K562 (cell line): Measurements from ENCODE around the gene CACNA2D4. TPM values are rescaled to one million over a fixed set of nuclear protein-coding genes. Genes with fewer than 3 reads are reported as not detected.

ENCODE experiments used
- ATAC-seq: fragments of 200-7000 bp; cut with Tn5 transposase; 3 replicates; pipeline ENCODE4 v1.9.1; 2020; ENCODE audit warnings: moderate library complexity
- BruUV-seq: library from RNA; stranded (reverse); fragments of 400-500 nt; replicated peaks from 2 replicates; lab custom pipeline; 2021; lab: Mats Ljungman, UMichigan
- CTCF ChIA-PET: fragments of 300-600 bp; formaldehyde crosslinking; extraction: SDS; loops from one replicate; lab custom pipeline; 2021; ENCODE audit warnings: low intra/inter-chr PET ratio; lab: Yijun Ruan, JAX
- POLR2A ChIA-PET: fragments of 300-600, 350-650 bp; sonication (Branson Sonifier 250); formaldehyde crosslinking; extraction: SDS; loops from one replicate; lab custom pipeline; 2021; ENCODE audit warnings: antibody characterized with exemption, inconsistent platforms; lab: Yijun Ruan, JAX
- DNase-seq, 4 experiments: peaks; one replicate each; pipeline versions ENCODE4 v3.0.0 to v3.0.0-alpha.2; 2011 to 2018; ENCODE audit warnings: low spot score in 3 of 4, mixed read lengths in 3 of 4; ENCODE audit errors: extremely low read depth in 1 of 4
- FAIRE-seq: peaks from 2 replicates; lab custom pipeline; 2011; peaks lifted over from hg19 to GRCh38; lab: Jason Lieb, UNC
- H2AFZ ChIP-seq: 2 replicates; pipeline ENCODE4 v1.6.0; 2011; ENCODE audit warnings: low read depth, low read length, control low read depth, inconsistent platforms
- H3K27ac ChIP-seq: fragments of 200-600 bp; 3 replicates; pipeline ENCODE4 v1.8.0; 2011; ENCODE audit warnings: low read depth, mild to moderate bottlenecking, control low read depth, inconsistent platforms, low read length, moderate library complexity, mixed read lengths; ENCODE audit errors: extremely low read depth
- H3K27me3 ChIP-seq, 2 experiments: fragments of 300-600 bp in 1 of 2; 2 replicates in 1 of 2; 3 replicates in 1 of 2; pipeline versions ENCODE4 v1.6.0 to v1.8.0; 2011; ENCODE audit warnings: inconsistent platforms in 2 of 2, low read length in 2 of 2, mild to moderate bottlenecking in 1 of 2, mixed read lengths in 1 of 2, moderate library complexity in 1 of 2; ENCODE audit not compliant: control insufficient read depth in 2 of 2, insufficient read depth in 2 of 2
- H3K36me3 ChIP-seq: fragments of 300-600 bp; 3 replicates; pipeline ENCODE4 v1.8.0; 2011; ENCODE audit warnings: mild to moderate bottlenecking, low read length, inconsistent platforms; ENCODE audit not compliant: control insufficient read depth, insufficient read depth
- H3K4me1 ChIP-seq, 2 experiments: fragments of 200-600 bp in 1 of 2; replicated peaks in 1 of 2; 2 replicates in 1 of 2; 3 replicates in 1 of 2; pipeline versions ENCODE4 v1.5.1 to v1.8.0; 2011; ENCODE audit warnings: inconsistent platforms in 2 of 2, low read length in 2 of 2, mild to moderate bottlenecking in 1 of 2, mixed read lengths in 1 of 2, moderate library complexity in 1 of 2; ENCODE audit not compliant: control insufficient read depth in 2 of 2, insufficient read depth in 2 of 2
- H3K4me2 ChIP-seq: 2 replicates; pipeline ENCODE4 v1.6.1; 2011; ENCODE audit warnings: low read length, control low read depth, inconsistent platforms, mixed read lengths; ENCODE audit not compliant: insufficient read depth
- H3K4me3 ChIP-seq: fragments of 200-600 bp; sonication (generic), shearing (Covaris generic); 2 replicates; pipeline ENCODE4 v1.5.1; 2016; ENCODE audit warnings: control low read depth, inconsistent platforms
- H3K79me2 ChIP-seq: fragments of 200-600 bp; 3 replicates; pipeline ENCODE4 v1.8.0; 2011; ENCODE audit warnings: low read length, inconsistent platforms; ENCODE audit not compliant: control insufficient read depth, insufficient read depth
- H3K9ac ChIP-seq, 2 experiments: 2 replicates each; pipeline versions ENCODE4 v1.6.0 to v1.6.1; 2011; ENCODE audit warnings: low read depth in 2 of 2, low read length in 2 of 2, control low read depth in 1 of 2, inconsistent platforms in 1 of 2, mild to moderate bottlenecking in 1 of 2, mixed read lengths in 1 of 2; ENCODE audit not compliant: insufficient read depth in 1 of 2
- H3K9me1 ChIP-seq: one replicate; pipeline ENCODE4 v1.6.0; 2011; ENCODE audit warnings: inconsistent platforms, mild to moderate bottlenecking, low read length, moderate library complexity; ENCODE audit not compliant: control insufficient read depth, insufficient read depth
- H3K9me3 ChIP-seq: replicated peaks from 2 replicates; pipeline ENCODE4 v1.5.1; 2011; ENCODE audit warnings: low read depth, low read length, inconsistent platforms; ENCODE audit not compliant: control insufficient read depth, insufficient read depth
- H4K20me1 ChIP-seq: replicated peaks from 2 replicates; pipeline ENCODE4 v1.6.1; 2011; ENCODE audit warnings: low read length, inconsistent platforms, mixed read lengths; ENCODE audit not compliant: control insufficient read depth, insufficient read depth
- BCOR ChIP-seq: fragments of 450-650 bp; IDR thresholded peaks from 2 replicates; pipeline ENCODE4 v1.6.1; 2016
- ELF1 ChIP-seq: fragments of 200-800 bp; sonication (Bioruptor generic); IDR thresholded peaks from 2 replicates; pipeline ENCODE4 v1.6.1; 2016; ENCODE audit warnings: missing genetic modification characterization, missing compliant biosample characterization
- MBD2 ChIP-seq: sonication (generic); IDR thresholded peaks from 2 replicates; pipeline ENCODE4 v1.6.1; 2016; ENCODE audit warnings: low read depth, borderline replicate concordance
- NR1H2 ChIP-seq: sonication (generic); formaldehyde crosslinking; IDR thresholded peaks from 2 replicates; pipeline ENCODE4 v1.4.0; 2020; ENCODE audit warnings: mild to moderate bottlenecking, missing genetic modification reagents
- PCBP1 ChIP-seq: fragments of 200-400 bp; formaldehyde crosslinking; IDR thresholded peaks from 2 replicates; pipeline ENCODE4 v1.6.1; 2018; ENCODE audit warnings: mild to moderate bottlenecking, low read depth, low read length; ENCODE audit not compliant: poor library complexity, severe bottlenecking
- YY1 ChIP-seq, 3 experiments: IDR thresholded peaks; 2 replicates each; pipeline ENCODE4 v1.6.1; 2011; ENCODE audit warnings: low read length in 2 of 3, mild to moderate bottlenecking in 2 of 3, moderate library complexity in 2 of 3, borderline replicate concordance in 1 of 3, control low read depth in 1 of 3, low read depth in 1 of 3; ENCODE audit not compliant: insufficient read depth in 3 of 3, insufficient replicate concordance in 2 of 3, control insufficient read depth in 1 of 3, insufficient read length in 1 of 3; ENCODE audit errors: extremely low read depth in 1 of 3
- ZNF212 ChIP-seq: fragments of 450-650 bp; formaldehyde crosslinking; IDR thresholded peaks from 2 replicates; pipeline ENCODE4 v1.4.0; 2020; ENCODE audit warnings: mild to moderate bottlenecking
- ZNF311 ChIP-seq: fragments of 250-450 bp; sonication (Bioruptor Pico); IDR thresholded peaks from 2 replicates; pipeline ENCODE4 v1.4.0; 2020; ENCODE audit warnings: mild to moderate bottlenecking, moderate library complexity
- ZNF408 ChIP-seq: fragments of 250-450 bp; sonication (Bioruptor Pico); IDR thresholded peaks from 2 replicates; pipeline ENCODE4 v1.4.0; 2020; ENCODE audit warnings: low read depth, mild to moderate bottlenecking, moderate library complexity
- WGBS: fragments of 100-300 bp; shearing (Covaris generic); methylation state at CpG from one replicate; pipeline ENCODE4 v1.1.6; 2016; ENCODE audit warnings: low coverage, mixed read lengths; ENCODE audit not compliant: insufficient coverage; ENCODE audit errors: missing lambda C conversion rate; 5-methylcytosine and 5-hydroxymethylcytosine counted together
- in situ Hi-C: fragments of 300-500 bp; cut with MboI; formaldehyde crosslinking; loops from 4 replicates; pipeline ENCODE4 v1.15.0; 2018; ENCODE audit warnings: inconsistent platforms, mixed read lengths
- intact Hi-C: fragments of 100-400 bp; cut with micrococcal nuclease; formaldehyde crosslinking; loops from 2 replicates; pipeline ENCODE4 v1.14.2; 2022
- polyA plus RNA-seq, 8 experiments: library from polyadenylated mRNA; depleted of rRNA in 4 of 8; stranded (reverse) in 5 of 8; unstranded in 3 of 8; fragments of >200 nt; fragmentation: Nextera tagmentation in 2 of 8; fragmentation: Illumina TruSeq in 1 of 8; extraction: Ambion mirVana in 2 of 8; extraction: Trizol in 1 of 8; gene quantifications; 2 replicates each; pipeline versions ENCODE4 v1.2.1 to v1.2.3, GENCODE V29; 2011 to 2014; ENCODE audit warnings: inconsistent platforms in 1 of 8, missing spikeins in 1 of 8
- total RNA-seq, 7 experiments: library from RNA; depleted of rRNA in 6 of 7; stranded (reverse); fragments of >200 nt in 6 of 7; fragmentation: Illumina TruSeq in 2 of 7; extraction: Trizol in 2 of 7; gene quantifications; 2 replicates each; pipeline versions ENCODE4 v1.2.1 to v1.2.3, GENCODE V29; 2011 to 2021; ENCODE audit warnings: low replicate concordance in 1 of 7
- TF ChIP-seq, protein P1 (sequence below): fragments of 250-450 bp; sonication (Bioruptor Pico); IDR thresholded peaks from 2 replicates; pipeline ENCODE4 v1.5.0; 2020; ENCODE audit warnings: mild to moderate bottlenecking, borderline replicate concordance
- TF ChIP-seq, protein P2 (sequence below): sonication (generic); formaldehyde crosslinking; IDR thresholded peaks from 2 replicates; pipeline ENCODE4 v1.8.0; 2022; ENCODE audit warnings: mild to moderate bottlenecking, low read depth, missing genetic modification reagents
- TF ChIP-seq, protein P3 (sequence below): fragments of 450-650 bp; formaldehyde crosslinking; IDR thresholded peaks from 2 replicates; pipeline ENCODE4 v1.4.0; 2020; ENCODE audit warnings: mild to moderate bottlenecking, moderate library complexity

CACNA2D4 gene
- total and polyA plus RNA-seq, 9 of the 15 experiments (the other 6 are each of a cell fraction or from before 2014, with no cell fraction given), result 0.04 to 0.69 (median 0.40) TPM; not detected in 3

DNA sequence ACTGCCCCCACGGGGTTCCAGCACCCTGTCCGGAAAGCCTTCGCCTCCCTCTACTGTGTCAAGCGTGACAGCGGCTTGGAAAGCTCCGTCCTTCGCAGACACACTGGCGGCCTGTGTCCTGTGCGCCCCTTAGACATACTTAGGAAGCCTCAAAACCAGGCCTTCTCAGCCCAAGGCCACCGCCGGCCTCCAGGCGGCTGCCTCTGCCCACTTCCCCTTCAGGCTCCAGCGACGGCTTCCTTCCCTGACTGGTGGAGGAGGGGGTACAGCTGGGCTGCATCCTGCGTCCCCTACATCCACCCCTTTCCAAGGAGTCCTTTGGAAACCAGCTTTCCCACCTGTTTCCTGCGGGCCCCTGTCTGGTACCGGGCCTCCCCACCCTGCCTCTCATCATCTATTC lies 2.5 kb upstream of the CACNA2D4 start (continued):
- TF ChIP-seq, protein P1, sequence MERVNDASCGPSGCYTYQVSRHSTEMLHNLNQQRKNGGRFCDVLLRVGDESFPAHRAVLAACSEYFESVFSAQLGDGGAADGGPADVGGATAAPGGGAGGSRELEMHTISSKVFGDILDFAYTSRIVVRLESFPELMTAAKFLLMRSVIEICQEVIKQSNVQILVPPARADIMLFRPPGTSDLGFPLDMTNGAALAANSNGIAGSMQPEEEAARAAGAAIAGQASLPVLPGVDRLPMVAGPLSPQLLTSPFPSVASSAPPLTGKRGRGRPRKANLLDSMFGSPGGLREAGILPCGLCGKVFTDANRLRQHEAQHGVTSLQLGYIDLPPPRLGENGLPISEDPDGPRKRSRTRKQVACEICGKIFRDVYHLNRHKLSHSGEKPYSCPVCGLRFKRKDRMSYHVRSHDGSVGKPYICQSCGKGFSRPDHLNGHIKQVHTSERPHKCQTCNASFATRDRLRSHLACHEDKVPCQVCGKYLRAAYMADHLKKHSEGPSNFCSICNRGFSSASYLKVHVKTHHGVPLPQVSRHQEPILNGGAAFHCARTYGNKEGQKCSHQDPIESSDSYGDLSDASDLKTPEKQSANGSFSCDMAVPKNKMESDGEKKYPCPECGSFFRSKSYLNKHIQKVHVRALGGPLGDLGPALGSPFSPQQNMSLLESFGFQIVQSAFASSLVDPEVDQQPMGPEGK (CRISPR knock-in tag), result no peak
- TF ChIP-seq, protein P2, sequence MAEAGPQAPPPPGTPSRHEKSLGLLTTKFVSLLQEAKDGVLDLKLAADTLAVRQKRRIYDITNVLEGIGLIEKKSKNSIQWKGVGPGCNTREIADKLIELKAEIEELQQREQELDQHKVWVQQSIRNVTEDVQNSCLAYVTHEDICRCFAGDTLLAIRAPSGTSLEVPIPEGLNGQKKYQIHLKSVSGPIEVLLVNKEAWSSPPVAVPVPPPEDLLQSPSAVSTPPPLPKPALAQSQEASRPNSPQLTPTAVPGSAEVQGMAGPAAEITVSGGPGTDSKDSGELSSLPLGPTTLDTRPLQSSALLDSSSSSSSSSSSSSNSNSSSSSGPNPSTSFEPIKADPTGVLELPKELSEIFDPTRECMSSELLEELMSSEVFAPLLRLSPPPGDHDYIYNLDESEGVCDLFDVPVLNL (CRISPR knock-in tag), result no peak
- TF ChIP-seq, protein P3, sequence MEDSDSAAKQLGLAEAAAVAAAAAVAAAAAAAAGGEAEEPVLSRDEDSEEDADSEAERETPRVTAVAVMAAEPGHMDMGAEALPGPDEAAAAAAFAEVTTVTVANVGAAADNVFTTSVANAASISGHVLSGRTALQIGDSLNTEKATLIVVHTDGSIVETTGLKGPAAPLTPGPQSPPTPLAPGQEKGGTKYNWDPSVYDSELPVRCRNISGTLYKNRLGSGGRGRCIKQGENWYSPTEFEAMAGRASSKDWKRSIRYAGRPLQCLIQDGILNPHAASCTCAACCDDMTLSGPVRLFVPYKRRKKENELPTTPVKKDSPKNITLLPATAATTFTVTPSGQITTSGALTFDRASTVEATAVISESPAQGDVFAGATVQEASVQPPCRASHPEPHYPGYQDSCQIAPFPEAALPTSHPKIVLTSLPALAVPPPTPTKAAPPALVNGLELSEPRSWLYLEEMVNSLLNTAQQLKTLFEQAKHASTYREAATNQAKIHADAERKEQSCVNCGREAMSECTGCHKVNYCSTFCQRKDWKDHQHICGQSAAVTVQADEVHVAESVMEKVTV (CRISPR knock-in tag), result no peak
- TF ChIP-seq BCOR, result no peak

DNA sequence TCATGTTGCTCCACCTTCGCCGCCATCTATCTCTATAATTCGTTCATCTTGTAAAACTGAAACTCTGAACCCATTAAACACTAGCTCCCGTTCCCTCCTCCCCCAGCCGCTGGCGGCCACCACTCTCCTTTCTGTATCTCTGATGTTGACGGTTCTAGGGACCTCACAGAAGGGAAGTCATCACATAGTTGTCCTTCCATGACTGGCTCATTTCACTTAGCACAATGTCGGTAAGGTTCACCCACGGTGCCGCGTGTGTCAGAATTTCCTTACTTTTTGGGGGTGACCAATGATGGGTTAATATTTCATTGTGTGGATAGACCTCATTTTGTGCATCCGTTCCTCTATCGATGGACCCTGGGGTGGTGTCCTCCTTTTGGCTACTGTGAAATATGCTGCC lies 2.0 kb upstream of the CACNA2D4 start:
- H3K36me3 ChIP-seq, result no peaks in the 10 kb centered on the region
- DNase-seq (no peak), ATAC-seq (no peak), FAIRE-seq (no peak)
- 85% methylated on average over 10 of the region's 13 CpGs for WGBS
- H3K4me2 ChIP-seq, result no peak overlapping the region
- H3K79me2 ChIP-seq, result no peaks in the 10 kb centered on the region
- POLR2A ChIA-PET, result no interaction called here
- CTCF ChIA-PET, result no interaction called here
- TF ChIP-seq NR1H2 (CRISPR knock-in tag) (no peak), YY1 (IDR thresholded peaks at IDR 0.05; ENCODE audit: borderline replicate concordance in 1 of 3, control insufficient read depth in 1 of 3, extremely low read depth in 1 of 3, insufficient read depth in 3 of 3, insufficient read length in 1 of 3, insufficient replicate concordance in 2 of 3, low read depth in 1 of 3, low read length in 2 of 3) (no peak), ZNF212 (CRISPR knock-in tag) (no peak), MBD2 (no peak), ELF1 (tag) (no peak), ZNF408 (CRISPR knock-in tag) (no peak), ZNF311 (CRISPR knock-in tag) (no peak), PCBP1 (no peak)
- H3K4me3 ChIP-seq, result no peak overlapping the region
- in situ Hi-C loops (no loop called here), intact Hi-C loops (no loop called here)
- H3K27ac ChIP-seq, result no peak overlapping the region
- H3K27me3 ChIP-seq, result peaks cover 2 to 13% of the 10 kb centered on the region in 2 experiments; a peak in 2 of 5 replicates
- no peaks in the 10 kb centered on the region for H3K9me1 ChIP-seq
- H3K4me1 ChIP-seq, result peaks cover 36 to 44% of the 10 kb centered on the region in 2 experiments
- no peaks in the 10 kb centered on the region for H3K9me3 ChIP-seq
- no peak overlapping the region for H3K9ac ChIP-seq
- H2AFZ ChIP-seq, result no peak overlapping the region
- no peaks in the 10 kb centered on the region for H4K20me1 ChIP-seq
- no TSS peak for BruUV-seq
